ENCODE results near the gene PDE9A. TPM values are rescaled to one million over a fixed set of nuclear protein-coding genes. Genes with fewer than 3 reads are reported as not detected.

Gene PDE9A
- total and polyA plus RNA-seq, 2 donors (not counting 1 experiment from before 2014, with no cell fraction given) = 0.34 to 5.8 TPM

GRCh38 chr21:42736646-42737350 is 83.4 kb downstream of the PDE9A start:
- Mint-ChIP-seq H3K4me3 (no peak overlapping the region), H3K4me1 (peaks cover 14% of the 10 kb centered on the region), H3K27ac (no peak overlapping the region), H3K27me3 (no peaks in the 10 kb centered on the region), H3K9me3 (ENCODE audit: insufficient read depth) (no peaks in the 10 kb centered on the region)
- Histone ChIP-seq H3K4me2 (replicated peaks; ENCODE audit: low read depth, low read length, poor library complexity, severe bottlenecking) (no peak overlapping the region), H3K4me1 (ENCODE audit: control insufficient read depth in 2 of 2, insufficient read depth in 2 of 2, low read length in 2 of 2) (peaks cover 9 to 10% of the 10 kb centered on the region in 2 donors), H3K27ac (ENCODE audit: low read length in 2 of 2) (no peak overlapping the region), H3K4me3 (ENCODE audit: control extremely low read depth in 1 of 5, extremely low read depth in 1 of 5, insufficient read depth in 1 of 5, low read depth in 2 of 5, low read length in 4 of 5) (no peak overlapping the region), H3K79me2 (ENCODE audit: control insufficient read depth, insufficient read depth, low read length) (no peaks in the 10 kb centered on the region), H3K9ac (ENCODE audit: low read length) (no peak overlapping the region), H3K27me3 (replicated peaks in 1 of 4; ENCODE audit: control extremely low read depth in 1 of 4, control insufficient read depth in 3 of 4, insufficient read depth in 4 of 4, low read length in 3 of 4) (no peaks in the 10 kb centered on the region), H4K20me1 (ENCODE audit: control insufficient read depth, insufficient read depth, low read length, poor library complexity, severe bottlenecking) (no peaks in the 10 kb centered on the region), H3K9me3 (ENCODE audit: control extremely low read depth in 1 of 3, control insufficient read depth in 2 of 3, insufficient read depth in 1 of 3, low read length in 2 of 3) (peaks cover 0 to 4% (median 0%) of the 10 kb centered on the region in 3 donors), H3K36me3 (replicated peaks in 1 of 2; ENCODE audit: control extremely low read depth in 1 of 2, control insufficient read depth in 1 of 2, extremely low read depth in 1 of 2, insufficient read depth in 2 of 2, low read length in 1 of 2) (no peaks in the 10 kb centered on the region), H2AFZ (ENCODE audit: insufficient read depth, low read depth, low read length, poor library complexity, severe bottlenecking) (no peak overlapping the region)
- ChIA-PET CTCF (interaction anchor here (1.2 kb wide), 1 partner anchor 9 kb away, joined by 3 read pairs; no protein-coding TSS in a partner anchor), POLR2A (interaction anchor here (1.7 to 2.2 kb wide), 2 partner anchors 10 to 41 kb away, joined by 4 read pairs; no protein-coding TSS in a partner anchor)
- intact Hi-C loops (cut with micrococcal nuclease) = loop anchor here (10.0 kb wide), 1 partner anchor 78 kb away; no protein-coding TSS in a partner anchor
- TF ChIP-seq EZH2 (IDR thresholded peaks at IDR 0.05; ENCODE audit: borderline replicate concordance, insufficient read depth, low read depth, low read length, poor library complexity, severe bottlenecking) (no peak), CTCF (IDR thresholded peaks at IDR 0.05) (no peak)
- 89% methylated on average over 11 of the region's 12 CpGs for WGBS (ENCODE audit: insufficient coverage)
- ATAC-seq (ENCODE audit: low read depth) (no peak), DNase-seq (no peak)
